Nephron (organoid): ENCODE data around the gene ARGLU1.

Source experiments
- H3K27ac Mint-ChIP-seq, 3 experiments: 2 replicates each; pipeline ENCODE4 v1.8.0; 2020; ENCODE audit warnings: mixed read lengths in 3 of 3, mild to moderate bottlenecking in 2 of 3, moderate library complexity in 1 of 3
- H3K27me3 Mint-ChIP-seq: 2 replicates; pipeline ENCODE4 v1.8.0; 2021; ENCODE audit warnings: low read depth, mild to moderate bottlenecking, moderate library complexity, mixed read lengths
- H3K36me3 Mint-ChIP-seq: 2 replicates; pipeline ENCODE4 v1.8.0; 2020; ENCODE audit warnings: low read depth, mixed read lengths
- H3K4me1 Mint-ChIP-seq: 2 replicates; pipeline ENCODE4 v1.8.0; 2020; ENCODE audit warnings: mixed read lengths
- H3K4me3 Mint-ChIP-seq, 3 experiments: 2 replicates each; pipeline ENCODE4 v1.8.0; 2020; ENCODE audit warnings: mild to moderate bottlenecking in 3 of 3, mixed read lengths in 3 of 3, moderate library complexity in 2 of 3
- H3K9me3 Mint-ChIP-seq: 2 replicates; pipeline ENCODE4 v1.8.0; 2020; ENCODE audit warnings: mixed read lengths
- CTCF ChIP-seq, 3 experiments: fragments of 200-600 bp; sonication (generic); IDR thresholded peaks; one replicate each; pipeline ENCODE4 v1.5.0; 2021; ENCODE audit warnings: antibody characterized with exemption in 3 of 3; ENCODE audit not compliant: unreplicated experiment in 3 of 3

Gene ARGLU1

GRCh38 chr13:106503730-106504453 is 64.0 kb downstream of the ARGLU1 start:
- no peak overlapping the region for H3K4me3 Mint-ChIP-seq
- H3K36me3 Mint-ChIP-seq: peaks cover 64% of the 10 kb centered on the region
- H3K4me1 Mint-ChIP-seq: peaks cover 15% of the 10 kb centered on the region
- peak overlapping the region in 2 of 3 experiments; percentile 22 to 53 for H3K27ac Mint-ChIP-seq
- H3K9me3 Mint-ChIP-seq: no peaks in the 10 kb centered on the region
- TF ChIP-seq CTCF (IDR thresholded peaks at IDR 0.05; ENCODE audit: unreplicated experiment in 3 of 3): no peak
- H3K27me3 Mint-ChIP-seq: no peaks in the 10 kb centered on the region

GRCh38 chr13:106503272-106503671 is 64.7 kb downstream of the ARGLU1 start:
- TF ChIP-seq CTCF (IDR thresholded peaks at IDR 0.05; ENCODE audit: unreplicated experiment in 3 of 3): no peak
- peak overlapping the region in 2 of 3 experiments; percentile 22 to 53 for H3K27ac Mint-ChIP-seq
- H3K4me3 Mint-ChIP-seq: no peak overlapping the region
- peaks cover 21% of the 10 kb centered on the region for H3K4me1 Mint-ChIP-seq
- H3K36me3 Mint-ChIP-seq: peaks cover 58% of the 10 kb centered on the region
- H3K27me3 Mint-ChIP-seq: no peaks in the 10 kb centered on the region
- H3K9me3 Mint-ChIP-seq: no peaks in the 10 kb centered on the region

- H3K4me3 Mint-ChIP-seq: no peak overlapping the region
- peaks cover 56% of the 10 kb centered on the region for H3K36me3 Mint-ChIP-seq
Measured at GRCh38 chr13:106500445-106500844, 67.5 kb downstream of the ARGLU1 start.

GRCh38 chr13:106499896-106500295 is 68.0 kb downstream of the ARGLU1 start:
- peaks cover 42% of the 10 kb centered on the region for H3K4me1 Mint-ChIP-seq
- H3K27me3 Mint-ChIP-seq: no peaks in the 10 kb centered on the region
- H3K9me3 Mint-ChIP-seq: no peaks in the 10 kb centered on the region
- H3K27ac Mint-ChIP-seq: peak overlapping the region in 2 of 3 experiments; percentile 13 to 31
- no peak for TF ChIP-seq CTCF (IDR thresholded peaks at IDR 0.05; ENCODE audit: unreplicated experiment in 3 of 3)
- H3K4me3 Mint-ChIP-seq: no peak overlapping the region
- peaks cover 55% of the 10 kb centered on the region for H3K36me3 Mint-ChIP-seq

More at GRCh38 chr13:106500445-106500844, 67.5 kb downstream of the ARGLU1 start:
- peaks cover 42% of the 10 kb centered on the region for H3K4me1 Mint-ChIP-seq
- H3K9me3 Mint-ChIP-seq: no peaks in the 10 kb centered on the region
- peak overlapping the region in 2 of 3 experiments; percentile 13 to 31 for H3K27ac Mint-ChIP-seq
- TF ChIP-seq CTCF (IDR thresholded peaks at IDR 0.05; ENCODE audit: unreplicated experiment in 3 of 3): no peak
- no peaks in the 10 kb centered on the region for H3K27me3 Mint-ChIP-seq

- Mint-ChIP-seq H3K4me1 (peaks cover 38% of the 10 kb centered on the region), H3K9me3 (no peaks in the 10 kb centered on the region), H3K36me3 (peaks cover 57% of the 10 kb centered on the region), H3K27ac (peak overlapping the region; percentile 4 to 42 (median 14)), H3K27me3 (no peaks in the 10 kb centered on the region), H3K4me3 (no peak overlapping the region)
- no peak for TF ChIP-seq CTCF (IDR thresholded peaks at IDR 0.05; ENCODE audit: unreplicated experiment in 3 of 3)
Measured at GRCh38 chr13:106499113-106499512, 68.8 kb downstream of the ARGLU1 start.

- peaks cover 37% of the 10 kb centered on the region for H3K4me1 Mint-ChIP-seq
- H3K36me3 Mint-ChIP-seq: peaks cover 61% of the 10 kb centered on the region
- H3K27me3 Mint-ChIP-seq: no peaks in the 10 kb centered on the region
- no peaks in the 10 kb centered on the region for H3K9me3 Mint-ChIP-seq
- no peak for TF ChIP-seq CTCF (IDR thresholded peaks at IDR 0.05; ENCODE audit: unreplicated experiment in 3 of 3)
- peak overlapping the region; percentile 4 to 42 (median 28) for H3K27ac Mint-ChIP-seq
- H3K4me3 Mint-ChIP-seq: no peak overlapping the region
Measured at GRCh38 chr13:106498571-106498970, 69.4 kb downstream of the ARGLU1 start.
